HG03280 (cell line): ENCODE measurements around the gene PCDHB1.
"Not testable (repeated sequence)": the region's sequence is repeated elsewhere in the genome, so short reads cannot be mapped to it uniquely, and the experiment has no call there.

ENCODE experiments used
- ATAC-seq: cut with Tn5 transposase; IDR thresholded peaks from one replicate; pipeline ENCODE4 v1.9.1; 2021; ENCODE audit warnings: mild to moderate bottlenecking, moderate library complexity; ENCODE audit not compliant: unreplicated experiment

The PCDHB1 gene

DNA sequence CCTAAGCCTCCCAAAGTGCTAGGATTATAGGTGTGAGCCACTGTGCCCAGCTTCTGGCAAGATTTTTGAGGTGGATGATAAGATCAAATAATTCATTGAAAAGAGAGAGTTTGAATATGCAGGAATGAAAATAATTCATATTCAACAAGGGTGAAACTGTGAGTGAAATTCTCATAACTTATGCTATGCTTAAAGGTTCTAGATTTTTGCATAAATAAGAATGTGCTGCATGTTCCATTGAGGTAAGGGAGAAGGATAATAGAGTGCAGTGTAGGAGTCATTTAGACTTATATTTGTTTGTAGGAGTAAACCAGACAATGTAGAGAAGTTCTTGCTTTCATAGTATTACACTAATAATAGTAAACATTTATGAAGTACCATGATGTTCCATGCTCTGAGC, 31.1 kb downstream of the PCDHB1 start:
- no peak for ATAC-seq

DNA sequence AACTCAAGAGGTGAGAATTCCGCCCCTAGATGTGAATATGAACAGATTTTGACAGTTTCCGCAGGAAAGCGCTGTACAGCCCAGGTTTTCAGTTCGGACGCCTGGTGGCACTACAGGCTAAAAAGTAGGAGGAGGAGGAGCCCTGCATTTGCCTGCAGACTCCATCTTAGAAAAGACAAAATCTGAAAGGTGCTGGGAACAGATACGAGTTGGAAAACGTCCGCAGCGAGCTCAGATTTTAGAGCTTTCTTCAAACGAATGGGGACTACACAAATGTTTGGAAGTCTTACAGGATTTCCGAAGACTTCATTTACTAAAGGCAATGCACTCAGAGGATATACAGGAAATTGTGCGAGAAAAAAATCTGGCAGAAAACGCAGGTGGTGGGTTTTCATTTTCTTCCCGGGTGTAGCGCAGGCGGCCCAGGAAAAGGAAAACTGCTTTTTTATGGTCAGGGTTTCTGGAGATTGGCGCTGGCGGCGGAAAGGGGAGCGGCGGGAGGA, 33.4 kb downstream of the PCDHB1 start:
- ATAC-seq: no peak

DNA sequence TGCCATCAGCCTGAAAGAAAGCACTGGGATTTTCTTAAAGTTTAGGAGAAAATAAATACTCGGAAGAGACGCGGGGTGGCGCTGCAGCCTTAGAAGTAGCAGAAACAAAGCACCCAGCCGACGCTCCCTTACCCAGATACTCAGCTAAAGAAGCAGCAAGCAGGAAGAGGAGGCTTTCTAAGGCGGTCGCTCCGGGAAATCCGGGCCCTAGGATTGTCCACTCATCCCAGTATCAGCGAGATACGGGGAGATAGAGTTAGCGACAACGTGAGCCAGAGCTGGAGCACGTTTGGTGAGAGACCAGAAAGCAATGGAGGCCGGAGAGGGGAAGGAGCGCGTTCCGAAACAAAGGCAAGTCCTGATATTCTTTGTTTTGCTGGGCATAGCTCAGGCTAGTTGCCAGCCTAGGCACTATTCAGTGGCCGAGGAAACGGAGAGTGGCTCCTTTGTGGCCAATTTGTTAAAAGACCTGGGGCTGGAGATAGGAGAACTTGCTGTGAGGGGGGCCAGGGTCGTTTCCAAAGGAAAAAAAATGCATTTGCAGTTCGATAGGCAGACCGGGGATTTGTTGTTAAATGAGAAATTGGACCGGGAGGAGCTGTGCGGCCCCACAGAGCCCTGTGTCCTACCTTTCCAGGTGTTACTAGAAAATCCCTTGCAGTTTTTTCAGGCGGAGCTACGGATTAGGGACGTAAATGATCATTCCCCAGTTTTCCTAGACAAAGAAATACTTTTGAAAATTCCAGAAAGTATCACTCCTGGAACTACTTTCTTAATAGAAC, 43.5 kb downstream of the PCDHB1 start, which contains the start of gene PCDHB2:
PCDHB2 (plus strand) TSS at position 135 of the 782 bp plus-strand sequence; CDS start at position 311, 176 bp downstream.
- no peak for ATAC-seq

DNA sequence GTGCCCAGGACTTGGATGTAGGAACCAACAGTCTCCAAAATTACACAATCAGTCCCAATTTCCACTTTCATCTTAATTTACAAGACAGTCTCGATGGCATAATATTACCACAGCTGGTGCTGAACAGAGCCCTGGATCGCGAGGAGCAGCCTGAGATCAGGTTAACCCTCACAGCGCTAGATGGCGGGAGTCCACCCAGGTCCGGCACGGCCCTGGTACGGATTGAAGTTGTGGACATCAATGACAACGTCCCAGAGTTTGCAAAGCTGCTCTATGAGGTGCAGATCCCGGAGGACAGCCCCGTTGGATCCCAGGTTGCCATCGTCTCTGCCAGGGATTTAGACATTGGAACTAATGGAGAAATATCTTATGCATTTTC, 44.1 kb downstream of the PCDHB1 start:
- ATAC-seq: no peak

DNA sequence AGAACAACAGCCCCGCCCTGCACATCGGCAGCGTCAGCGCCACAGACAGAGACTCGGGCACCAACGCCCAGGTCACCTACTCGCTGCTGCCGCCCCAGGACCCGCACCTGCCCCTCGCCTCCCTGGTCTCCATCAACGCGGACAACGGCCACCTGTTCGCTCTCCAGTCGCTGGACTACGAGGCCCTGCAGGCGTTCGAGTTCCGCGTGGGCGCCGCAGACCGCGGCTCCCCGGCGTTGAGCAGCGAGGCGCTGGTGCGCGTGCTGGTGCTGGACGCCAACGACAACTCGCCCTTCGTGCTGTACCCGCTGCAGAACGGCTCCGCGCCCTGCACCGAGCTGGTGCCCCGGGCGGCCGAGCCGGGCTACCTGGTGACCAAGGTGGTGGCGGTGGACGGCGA, 45.0 kb downstream of the PCDHB1 start:
- ATAC-seq: not testable (repeated sequence)

DNA sequence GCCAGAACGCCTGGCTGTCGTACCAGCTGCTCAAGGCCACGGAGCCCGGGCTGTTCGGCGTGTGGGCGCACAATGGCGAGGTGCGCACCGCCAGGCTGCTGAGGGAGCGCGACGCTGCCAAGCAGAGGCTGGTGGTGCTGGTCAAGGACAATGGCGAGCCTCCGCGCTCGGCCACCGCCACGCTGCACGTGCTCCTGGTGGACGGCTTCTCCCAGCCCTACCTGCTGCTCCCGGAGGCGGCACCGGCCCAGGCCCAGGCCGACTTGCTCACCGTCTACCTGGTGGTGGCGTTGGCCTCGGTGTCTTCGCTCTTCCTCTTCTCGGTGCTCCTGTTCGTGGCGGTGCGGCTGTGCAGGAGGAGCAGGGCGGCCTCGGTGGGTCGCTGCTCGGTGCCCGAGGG, 45.4 kb downstream of the PCDHB1 start:
- not testable (repeated sequence) for ATAC-seq

DNA sequence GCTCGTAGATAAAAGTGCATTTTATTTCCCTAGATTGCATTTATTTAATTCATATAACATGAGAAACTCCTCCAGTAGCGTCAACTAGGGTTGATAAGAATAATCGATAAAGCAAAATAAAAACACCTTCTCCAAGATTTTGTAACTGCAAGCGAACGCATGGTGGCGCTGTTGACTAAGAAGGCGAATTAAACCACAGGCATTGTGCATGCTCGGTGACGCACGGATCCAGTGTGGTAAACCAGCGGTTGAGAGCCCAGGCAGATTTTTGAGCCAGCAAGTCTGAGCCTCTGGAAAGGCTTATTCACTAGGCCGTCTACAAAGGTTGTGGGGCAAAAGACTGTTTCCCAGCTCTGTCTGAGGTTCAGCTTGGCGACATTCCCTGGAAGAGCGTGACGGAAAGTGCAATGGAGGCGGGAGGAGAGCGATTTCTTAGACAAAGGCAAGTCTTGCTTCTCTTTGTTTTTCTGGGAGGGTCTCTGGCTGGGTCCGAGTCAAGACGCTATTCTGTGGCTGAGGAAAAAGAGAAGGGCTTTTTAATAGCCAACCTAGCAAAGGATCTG, 49.1 kb downstream of the PCDHB1 start, which contains the start of gene PCDHB3:
PCDHB3 (plus strand) TSS at position 231 of the 563 bp plus-strand sequence; CDS start at position 408, 177 bp downstream.
- no peak for ATAC-seq

DNA sequence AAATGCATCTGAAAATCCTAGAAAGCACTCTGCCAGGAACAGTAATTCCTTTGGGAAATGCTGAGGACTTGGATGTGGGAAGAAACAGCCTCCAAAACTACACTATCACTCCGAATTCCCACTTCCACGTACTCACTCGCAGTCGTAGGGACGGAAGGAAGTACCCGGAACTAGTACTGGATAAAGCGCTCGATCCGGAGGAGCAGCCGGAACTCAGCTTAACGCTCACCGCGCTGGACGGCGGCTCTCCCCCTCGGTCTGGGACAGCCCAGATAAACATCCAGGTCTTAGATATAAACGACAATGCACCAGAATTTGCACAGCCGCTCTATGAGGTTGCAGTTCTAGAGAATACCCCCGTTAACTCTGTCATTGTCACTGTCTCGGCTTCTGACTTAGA, 49.9 kb downstream of the PCDHB1 start:
- no peak for ATAC-seq

DNA sequence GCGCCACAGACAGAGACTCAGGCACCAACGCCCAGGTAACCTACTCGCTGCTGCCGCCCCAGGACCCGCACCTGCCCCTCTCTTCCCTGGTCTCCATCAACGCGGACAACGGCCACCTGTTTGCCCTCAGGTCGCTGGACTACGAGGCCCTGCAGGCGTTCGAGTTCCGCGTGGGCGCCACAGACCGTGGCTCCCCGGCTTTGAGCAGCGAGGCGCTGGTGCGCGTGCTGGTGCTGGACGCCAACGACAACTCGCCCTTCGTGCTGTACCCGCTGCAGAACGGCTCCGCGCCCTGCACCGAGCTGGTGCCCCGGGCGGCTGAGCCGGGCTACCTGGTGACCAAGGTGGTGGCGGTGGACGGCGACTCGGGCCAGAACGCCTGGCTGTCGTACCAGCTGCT, 50.9 kb downstream of the PCDHB1 start:
- not testable (repeated sequence) for ATAC-seq

DNA sequence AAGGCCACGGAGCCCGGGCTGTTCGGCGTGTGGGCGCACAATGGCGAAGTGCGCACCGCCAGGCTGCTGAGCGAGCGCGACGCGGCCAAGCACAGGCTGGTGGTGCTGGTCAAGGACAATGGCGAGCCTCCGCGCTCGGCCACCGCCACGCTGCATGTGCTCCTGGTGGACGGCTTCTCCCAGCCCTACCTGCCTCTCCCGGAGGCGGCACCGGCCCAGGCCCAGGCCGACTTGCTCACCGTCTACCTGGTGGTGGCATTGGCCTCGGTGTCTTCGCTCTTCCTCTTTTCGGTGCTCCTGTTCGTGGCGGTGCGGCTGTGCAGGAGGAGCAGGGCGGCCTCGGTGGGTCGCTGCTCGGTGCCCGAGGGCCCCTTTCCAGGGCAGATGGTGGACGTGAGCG, 51.3 kb downstream of the PCDHB1 start:
- not testable (repeated sequence) for ATAC-seq

DNA sequence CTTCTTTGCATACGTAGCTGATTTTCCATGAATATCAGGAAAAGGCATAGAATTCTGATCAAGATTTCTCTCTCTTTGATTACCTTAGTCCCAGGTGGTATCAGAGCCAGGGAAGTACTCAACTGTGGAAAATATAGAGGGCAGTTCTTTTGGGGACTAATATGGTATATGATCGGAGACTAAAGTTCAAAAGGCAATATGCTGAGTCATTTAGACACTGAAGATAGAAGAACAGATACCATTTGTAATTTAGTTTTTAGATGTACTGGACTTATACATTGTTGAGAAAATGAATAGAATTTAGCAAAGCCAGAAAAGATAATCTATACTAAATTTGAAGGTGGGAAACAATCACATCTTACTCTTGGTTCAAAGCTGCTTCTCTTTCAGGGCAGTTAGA, 54.2 kb downstream of the PCDHB1 start:
- no peak for ATAC-seq
